ENCODE data around the gene TRMT10C.
"Not testable (repeated sequence)": the region's sequence is repeated elsewhere in the genome, so short reads cannot be mapped to it uniquely, and the experiment has no call there.

Gene TRMT10C

GRCh38 chr3:101561630-101562328 lies at the start of gene TRMT10C:
TSS of gene TRMT10C (plus strand) at chr3:101561868. CDS start at chr3:101564782, 2,914 bp downstream.
- peak; percentile 23 for DNase-seq

- DNase-seq, result no peak
Observed at GRCh38 chr3:101512396-101512645, 49.3 kb upstream of the TRMT10C start.

- DNase-seq, result no peak
Observed at GRCh38 chr3:101512646-101513418, 48.8 kb upstream of the TRMT10C start, which contains the start of gene SENP7. TSS of gene SENP7 (minus strand) at chr3:101513212. CDS start at chr3:101513130, 82 bp downstream.

GRCh38 chr3:101513419-101513986 lies 48.2 kb upstream of the TRMT10C start:
- DNase-seq, result no peak

- no peak for DNase-seq
Observed at GRCh38 chr3:101518421-101518871, 43.2 kb upstream of the TRMT10C start.

- no peak for DNase-seq
Observed at GRCh38 chr3:101519685-101520365, 41.8 kb upstream of the TRMT10C start.

GRCh38 chr3:101521211-101521701 lies 40.4 kb upstream of the TRMT10C start:
- DNase-seq, result no peak

- no peak for DNase-seq
Observed at GRCh38 chr3:101527441-101527840, 34.2 kb upstream of the TRMT10C start.

- no peak for DNase-seq
Observed at GRCh38 chr3:101527906-101528305, 33.8 kb upstream of the TRMT10C start.

GRCh38 chr3:101529816-101530685 lies 31.6 kb upstream of the TRMT10C start:
- DNase-seq, result no peak

- DNase-seq, result no peak
Observed at GRCh38 chr3:101530686-101531047, 31.0 kb upstream of the TRMT10C start.

- no peak for DNase-seq
Observed at GRCh38 chr3:101531473-101532086, 30.1 kb upstream of the TRMT10C start.

GRCh38 chr3:101532783-101533602 lies 28.7 kb upstream of the TRMT10C start:
- no peak for DNase-seq

- no peak for DNase-seq
Observed at GRCh38 chr3:101533603-101533968, 28.1 kb upstream of the TRMT10C start.

- DNase-seq, result no peak
Observed at GRCh38 chr3:101535221-101535620, 26.4 kb upstream of the TRMT10C start.

GRCh38 chr3:101536266-101536665 lies 25.4 kb upstream of the TRMT10C start:
- DNase-seq, result no peak

GRCh38 chr3:101536955-101537354 lies 24.7 kb upstream of the TRMT10C start:
- not testable (repeated sequence) for DNase-seq

GRCh38 chr3:101542957-101543356 lies 18.7 kb upstream of the TRMT10C start:
- DNase-seq, result no peak

GRCh38 chr3:101544161-101544850 lies 17.4 kb upstream of the TRMT10C start:
- no peak for DNase-seq

GRCh38 chr3:101548527-101549105 lies 13.1 kb upstream of the TRMT10C start:
- DNase-seq, result no peak

Data from cortex of kidney (tissue), 1 donor.